Mononuclear cell (primary cell): ENCODE measurements around the gene MPPED2. TPM values are rescaled to one million over a fixed set of nuclear protein-coding genes. Genes with fewer than 3 reads are reported as not detected.

Source experiments
- H3K27me3 ChIP-seq: 2 replicates; pipeline ENCODE4 v1.6.0; 2011; ENCODE audit warnings: low read length, control low read depth; ENCODE audit not compliant: insufficient read depth
- H3K4me1 ChIP-seq: 2 replicates; pipeline ENCODE4 v1.5.1; 2011; ENCODE audit warnings: mild to moderate bottlenecking, low read length, control low read depth; ENCODE audit not compliant: insufficient read depth
- H3K4me3 ChIP-seq: 2 replicates; pipeline ENCODE4 v1.5.1; 2011; ENCODE audit warnings: mild to moderate bottlenecking, low read length, moderate library complexity
- H3K9me3 ChIP-seq: 2 replicates; pipeline ENCODE4 v1.5.1; 2011; ENCODE audit warnings: low read depth, mild to moderate bottlenecking, control low read depth, low read length
- total RNA-seq: library from RNA; depleted of rRNA; stranded (reverse); fragments of >200 nt; gene quantifications from one replicate; pipeline ENCODE4 v1.2.3, GENCODE V29; 2012

Gene MPPED2
- total RNA-seq, 1 donor, result 0.21 TPM

- Histone ChIP-seq H3K27me3 (no peaks in the 10 kb centered on the region), H3K9me3 (no peaks in the 10 kb centered on the region), H3K4me3 (no peak overlapping the region), H3K4me1 (no peaks in the 10 kb centered on the region)
Measured at GRCh38 chr11:30471244-30471643, 114.9 kb downstream of the MPPED2 start.

- Histone ChIP-seq H3K9me3 (no peaks in the 10 kb centered on the region), H3K4me3 (no peak overlapping the region), H3K27me3 (no peaks in the 10 kb centered on the region), H3K4me1 (no peaks in the 10 kb centered on the region)
Measured at GRCh38 chr11:30468881-30469280, 117.3 kb downstream of the MPPED2 start.

GRCh38 chr11:30467176-30467575, 119.0 kb downstream of the MPPED2 start:
- Histone ChIP-seq H3K4me3 (no peak overlapping the region), H3K4me1 (no peaks in the 10 kb centered on the region), H3K9me3 (no peaks in the 10 kb centered on the region), H3K27me3 (no peaks in the 10 kb centered on the region)

GRCh38 chr11:30465623-30466022, 120.5 kb downstream of the MPPED2 start:
- Histone ChIP-seq H3K9me3 (no peaks in the 10 kb centered on the region), H3K27me3 (no peaks in the 10 kb centered on the region), H3K4me1 (no peaks in the 10 kb centered on the region), H3K4me3 (no peak overlapping the region)

GRCh38 chr11:30465192-30465591, 121.0 kb downstream of the MPPED2 start:
- Histone ChIP-seq H3K4me1 (no peaks in the 10 kb centered on the region), H3K27me3 (no peaks in the 10 kb centered on the region), H3K9me3 (no peaks in the 10 kb centered on the region), H3K4me3 (no peak overlapping the region)

GRCh38 chr11:30463266-30463665, 122.9 kb downstream of the MPPED2 start:
- Histone ChIP-seq H3K27me3 (no peaks in the 10 kb centered on the region), H3K4me1 (no peaks in the 10 kb centered on the region), H3K9me3 (no peaks in the 10 kb centered on the region), H3K4me3 (no peak overlapping the region)

GRCh38 chr11:30462421-30462820, 123.7 kb downstream of the MPPED2 start:
- no peak overlapping the region for H3K4me3 ChIP-seq
- no peaks in the 10 kb centered on the region for H3K27me3 ChIP-seq
- no peaks in the 10 kb centered on the region for H3K9me3 ChIP-seq
- H3K4me1 ChIP-seq, result peaks cover 2% of the 10 kb centered on the region

GRCh38 chr11:30459821-30460220, 126.3 kb downstream of the MPPED2 start:
- Histone ChIP-seq H3K27me3 (no peaks in the 10 kb centered on the region), H3K4me3 (no peak overlapping the region), H3K4me1 (peaks cover 10% of the 10 kb centered on the region), H3K9me3 (no peaks in the 10 kb centered on the region)

- Histone ChIP-seq H3K9me3 (no peaks in the 10 kb centered on the region), H3K4me1 (peaks cover 10% of the 10 kb centered on the region), H3K4me3 (no peak overlapping the region), H3K27me3 (no peaks in the 10 kb centered on the region)
Measured at GRCh38 chr11:30459306-30459705, 126.8 kb downstream of the MPPED2 start.

GRCh38 chr11:30458541-30458940, 127.6 kb downstream of the MPPED2 start:
- no peak overlapping the region for H3K4me3 ChIP-seq
- H3K27me3 ChIP-seq, result no peaks in the 10 kb centered on the region
- H3K4me1 ChIP-seq, result peaks cover 10% of the 10 kb centered on the region
- no peaks in the 10 kb centered on the region for H3K9me3 ChIP-seq

GRCh38 chr11:30457087-30457486, 129.1 kb downstream of the MPPED2 start:
- no peaks in the 10 kb centered on the region for H3K9me3 ChIP-seq
- no peak overlapping the region for H3K4me3 ChIP-seq
- no peaks in the 10 kb centered on the region for H3K27me3 ChIP-seq
- peaks cover 10% of the 10 kb centered on the region for H3K4me1 ChIP-seq

- Histone ChIP-seq H3K9me3 (no peaks in the 10 kb centered on the region), H3K27me3 (no peaks in the 10 kb centered on the region), H3K4me3 (no peak overlapping the region), H3K4me1 (peaks cover 10% of the 10 kb centered on the region)
Measured at GRCh38 chr11:30455025-30455424, 131.1 kb downstream of the MPPED2 start.

GRCh38 chr11:30454541-30454940, 131.6 kb downstream of the MPPED2 start:
- Histone ChIP-seq H3K4me1 (peaks cover 10% of the 10 kb centered on the region), H3K27me3 (no peaks in the 10 kb centered on the region), H3K4me3 (no peak overlapping the region), H3K9me3 (no peaks in the 10 kb centered on the region)

- Histone ChIP-seq H3K9me3 (no peaks in the 10 kb centered on the region), H3K4me1 (peaks cover 10% of the 10 kb centered on the region), H3K4me3 (no peak overlapping the region), H3K27me3 (no peaks in the 10 kb centered on the region)
Measured at GRCh38 chr11:30454111-30454510, 132.0 kb downstream of the MPPED2 start.

GRCh38 chr11:30453705-30454104, 132.4 kb downstream of the MPPED2 start:
- no peak overlapping the region for H3K4me3 ChIP-seq

GRCh38 chr11:30452842-30453241, 133.3 kb downstream of the MPPED2 start:
- no peak overlapping the region for H3K4me3 ChIP-seq

More at GRCh38 chr11:30453705-30454104, 132.4 kb downstream of the MPPED2 start:
- peaks cover 10% of the 10 kb centered on the region for H3K4me1 ChIP-seq
- H3K9me3 ChIP-seq, result no peaks in the 10 kb centered on the region
- H3K27me3 ChIP-seq, result no peaks in the 10 kb centered on the region

GRCh38 chr11:30452114-30452513, 134.0 kb downstream of the MPPED2 start:
- Histone ChIP-seq H3K27me3 (no peaks in the 10 kb centered on the region), H3K4me1 (peaks cover 5% of the 10 kb centered on the region)

More at GRCh38 chr11:30452842-30453241, 133.3 kb downstream of the MPPED2 start:
- peaks cover 10% of the 10 kb centered on the region for H3K4me1 ChIP-seq
- no peaks in the 10 kb centered on the region for H3K27me3 ChIP-seq
- H3K9me3 ChIP-seq, result no peaks in the 10 kb centered on the region

More at GRCh38 chr11:30452114-30452513, 134.0 kb downstream of the MPPED2 start:
- Histone ChIP-seq H3K4me3 (no peak overlapping the region), H3K9me3 (no peaks in the 10 kb centered on the region)
